Urinary bladder (tissue), 4 donors: ENCODE data around the gene ZNF649. TPM values are rescaled to one million over a fixed set of nuclear protein-coding genes. Genes with fewer than 3 reads are reported as not detected.
"Not testable (repeated sequence)": the region's sequence is repeated elsewhere in the genome, so short reads cannot be mapped to it uniquely, and the experiment has no call there.

Experiments
- DNase-seq: peaks from one replicate; pipeline ENCODE4 v3.0.0-alpha.2; 2015; ENCODE audit errors: extremely low spot score
- H3K27ac ChIP-seq: one replicate; pipeline ENCODE4 v1.5.1; 2013; ENCODE audit warnings: low read depth, mild to moderate bottlenecking, moderate library complexity
- H3K36me3 ChIP-seq: one replicate; pipeline ENCODE4 v1.6.1; 2013; ENCODE audit warnings: mild to moderate bottlenecking, moderate library complexity; ENCODE audit not compliant: insufficient read depth
- H3K4me1 ChIP-seq: one replicate; pipeline ENCODE4 v1.6.1; 2013; ENCODE audit warnings: mild to moderate bottlenecking, moderate library complexity; ENCODE audit not compliant: insufficient read depth
- H3K4me3 ChIP-seq: one replicate; pipeline ENCODE4 v1.5.1; 2013; ENCODE audit warnings: low read depth, low read length
- WGBS: extraction: QIAGEN DNeasy Blood & Tissue Kit; methylation state at CpG from one replicate; pipeline ENCODE4 v1.1.7; 2013; 5-methylcytosine and 5-hydroxymethylcytosine counted together
- polyA plus RNA-seq: library from polyadenylated mRNA; stranded (reverse); fragments of 200-250 nt; gene quantifications from one replicate; pipeline ENCODE4 v1.2.3, GENCODE V29; 2013
- total RNA-seq: library from RNA; depleted of rRNA; stranded (reverse); fragments of >200 nt; gene quantifications from one replicate; pipeline ENCODE4 v1.2.3, GENCODE V29; 2014
- donor health status: healthy with polysubstance abuse.
- donor health status: healthy.

The ZNF649 gene
- total and polyA plus RNA-seq, 2 donors, result 12.4 to 16.6 TPM

DNA sequence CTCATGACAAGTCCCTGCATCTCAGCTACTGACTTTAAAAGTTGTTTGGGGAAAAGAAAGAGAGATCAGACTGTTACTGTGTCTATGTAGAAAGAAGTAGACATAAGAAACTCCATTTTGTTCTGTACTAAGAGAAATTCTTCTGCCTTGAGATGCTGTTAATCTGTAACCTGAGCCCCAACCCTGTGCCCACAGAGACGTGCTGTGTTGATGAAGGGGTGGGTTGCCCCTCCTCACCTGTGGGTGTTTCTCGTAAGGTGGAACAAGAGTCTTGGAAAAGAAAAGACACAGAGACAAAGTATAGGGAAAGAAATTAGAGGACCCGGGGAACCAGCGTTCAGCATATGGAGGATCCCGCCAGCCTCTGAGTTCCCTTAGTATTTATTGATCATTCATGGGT is 3.2 kb upstream of the ZNF649 start:
- H3K4me1 ChIP-seq, H3K4me3 ChIP-seq, DNase-seq, H3K27ac ChIP-seq, H3K36me3 ChIP-seq: not testable (repeated sequence)
- WGBS, result 34% methylated on average over 5 of the region's 5 CpGs

DNA sequence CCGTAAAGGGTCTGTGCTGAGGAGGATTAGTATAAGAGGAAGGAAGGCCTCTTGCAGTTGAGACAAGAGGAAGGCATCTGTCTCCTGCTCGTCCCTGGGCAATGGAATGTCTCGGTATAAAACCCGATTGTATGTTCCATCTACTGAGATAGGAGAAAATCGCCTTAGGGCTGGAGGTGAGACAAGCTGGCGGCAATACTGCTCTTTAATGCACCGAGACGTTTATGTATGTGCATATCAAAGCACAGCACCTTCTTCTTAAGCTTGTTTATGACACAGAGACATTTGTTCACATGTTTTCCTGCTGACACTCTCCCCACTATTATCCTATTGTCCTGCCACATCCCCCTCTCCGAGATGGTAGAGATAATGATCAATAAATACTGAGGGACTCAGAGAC is 1.3 kb upstream of the ZNF649 start:
- not testable (repeated sequence) for H3K4me1 ChIP-seq, H3K27ac ChIP-seq, DNase-seq, H3K36me3 ChIP-seq, H3K4me3 ChIP-seq
- 36% methylated on average over 9 of the region's 9 CpGs for WGBS

DNA sequence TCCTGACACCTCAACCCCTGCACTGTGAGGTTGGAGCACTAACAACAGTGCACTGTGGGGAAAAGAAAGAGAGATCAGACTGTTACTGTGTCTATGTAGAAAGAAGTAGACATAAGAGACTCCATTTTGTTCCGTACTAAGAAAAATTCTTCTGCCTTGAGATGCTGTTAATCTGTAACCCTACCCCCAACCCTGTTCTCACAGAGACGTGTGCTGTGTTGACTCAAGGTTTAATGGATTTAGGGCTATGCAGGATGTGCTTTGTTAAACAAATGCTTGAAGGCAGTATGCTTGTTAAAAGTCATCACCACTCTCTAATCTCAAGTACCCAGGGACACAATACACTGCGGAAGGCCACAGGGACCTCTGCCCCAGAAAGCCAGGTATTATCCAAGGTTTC is 822 bp upstream of the ZNF649 start:
- 66% methylated on average over 3 of the region's 3 CpGs for WGBS
- H3K4me1 ChIP-seq, H3K27ac ChIP-seq, H3K36me3 ChIP-seq, DNase-seq, H3K4me3 ChIP-seq: not testable (repeated sequence)

DNA sequence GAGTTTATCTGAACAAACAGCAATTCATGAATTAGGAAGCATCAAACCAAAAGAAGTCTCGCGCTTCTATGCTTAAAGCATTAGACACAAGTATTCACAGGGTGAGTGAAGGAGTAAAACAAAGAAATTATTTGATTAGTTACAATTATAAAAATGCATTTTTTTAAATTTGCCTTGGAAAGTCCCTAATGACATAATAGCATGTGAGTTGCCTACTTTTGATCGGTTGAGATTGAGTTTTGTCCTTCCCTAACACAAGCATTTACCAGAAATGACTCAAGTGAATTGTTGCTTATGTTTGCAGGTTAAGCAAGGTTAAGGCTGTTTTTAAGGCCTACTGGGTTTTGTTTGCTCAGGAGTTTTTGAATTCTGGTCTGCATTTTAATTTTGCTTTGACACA is 389 bp upstream of the ZNF649 start:
- Histone ChIP-seq H3K4me3 (peak overlapping the region; percentile 83), H3K4me1 (no peaks in the 10 kb centered on the region), H3K27ac (no peak overlapping the region), H3K36me3 (no peaks in the 10 kb centered on the region)
- 30% methylated on average over 3 of the region's 3 CpGs for WGBS
- DNase-seq, result no peak

DNA sequence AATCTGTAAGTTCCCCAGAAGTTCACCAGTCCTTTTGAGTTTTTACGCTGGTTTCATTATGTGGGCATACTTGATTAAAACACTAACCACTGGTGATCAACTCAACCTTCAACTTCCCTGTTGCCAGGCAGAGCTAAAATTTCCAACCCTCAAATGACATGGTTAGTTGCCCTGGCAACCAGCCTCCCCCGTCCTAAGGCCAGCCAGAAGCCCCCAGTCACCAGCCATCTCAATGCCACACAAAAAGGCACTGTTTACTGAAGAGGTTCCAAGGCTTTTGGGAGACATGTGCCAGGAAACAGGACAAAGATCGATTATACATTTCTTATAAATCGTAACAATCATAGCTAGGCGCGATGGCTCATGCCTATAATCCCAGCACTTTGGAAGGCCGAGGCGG is 1.6 kb downstream of the ZNF649 start:
- peaks cover 7% of the 10 kb centered on the region for H3K36me3 ChIP-seq
- no peak overlapping the region for H3K27ac ChIP-seq
- H3K4me3 ChIP-seq, result no peak overlapping the region
- DNase-seq, result no peak
- H3K4me1 ChIP-seq, result no peaks in the 10 kb centered on the region
- 76% methylated on average over 8 of the region's 8 CpGs for WGBS

DNA sequence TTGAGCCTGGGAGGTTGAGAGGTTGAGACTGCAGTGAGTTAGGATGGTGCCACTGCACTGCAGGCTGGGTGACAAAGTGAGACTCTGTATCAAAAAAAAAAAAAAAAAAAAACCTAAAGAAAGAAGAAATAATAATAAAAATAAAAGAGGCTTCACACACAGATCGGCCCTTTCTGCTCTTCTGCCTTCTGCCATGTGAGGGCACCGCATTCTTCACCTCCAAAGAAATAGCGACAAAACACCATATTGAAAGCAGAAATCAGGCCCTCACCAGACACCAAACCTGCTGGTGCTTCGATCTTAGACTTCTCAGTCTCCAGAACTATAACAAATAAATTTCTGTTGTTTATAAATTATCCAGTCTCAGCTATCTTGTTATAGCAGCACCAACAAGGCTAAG is 3.0 kb downstream of the ZNF649 start:
- H3K27ac ChIP-seq, result no peak overlapping the region
- DNase-seq, result no peak
- peaks cover 7% of the 10 kb centered on the region for H3K36me3 ChIP-seq
- no peak overlapping the region for H3K4me3 ChIP-seq
- 92% methylated on average over 4 of the region's 4 CpGs for WGBS
- no peaks in the 10 kb centered on the region for H3K4me1 ChIP-seq

DNA sequence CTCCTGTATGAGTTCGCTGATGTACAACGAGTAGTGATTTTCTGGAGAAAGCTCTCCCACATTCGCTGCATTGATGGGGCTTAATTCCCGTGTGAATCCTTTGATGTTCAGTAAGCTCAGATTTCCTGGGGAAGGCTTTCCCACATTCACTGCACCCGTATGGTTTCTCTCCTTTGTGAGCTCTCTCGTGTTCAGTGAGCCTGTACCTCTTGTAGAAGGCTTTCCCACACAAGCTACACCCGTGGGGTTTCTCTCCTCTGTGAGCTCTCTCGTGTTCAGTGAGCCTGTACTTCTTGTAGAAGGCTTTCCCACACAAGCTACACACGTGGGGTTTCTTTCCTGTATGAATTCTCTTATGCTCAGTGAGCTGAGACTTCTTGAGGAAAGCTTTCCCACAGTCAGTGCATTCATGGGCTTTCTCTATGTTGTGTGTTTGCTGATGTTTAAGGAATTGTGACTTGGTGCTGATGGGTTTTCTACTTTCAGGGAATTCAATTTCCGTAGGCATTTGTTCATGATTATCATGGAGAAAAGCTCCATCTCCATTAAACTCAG is 13.5 kb downstream of the ZNF649 start:
- peaks cover 35% of the 10 kb centered on the region for H3K36me3 ChIP-seq
- no peaks in the 10 kb centered on the region for H3K4me1 ChIP-seq
- no peak overlapping the region for H3K27ac ChIP-seq
- no peak for DNase-seq
- WGBS, result 98% methylated on average over 10 of the region's 10 CpGs
- no peak overlapping the region for H3K4me3 ChIP-seq

DNA sequence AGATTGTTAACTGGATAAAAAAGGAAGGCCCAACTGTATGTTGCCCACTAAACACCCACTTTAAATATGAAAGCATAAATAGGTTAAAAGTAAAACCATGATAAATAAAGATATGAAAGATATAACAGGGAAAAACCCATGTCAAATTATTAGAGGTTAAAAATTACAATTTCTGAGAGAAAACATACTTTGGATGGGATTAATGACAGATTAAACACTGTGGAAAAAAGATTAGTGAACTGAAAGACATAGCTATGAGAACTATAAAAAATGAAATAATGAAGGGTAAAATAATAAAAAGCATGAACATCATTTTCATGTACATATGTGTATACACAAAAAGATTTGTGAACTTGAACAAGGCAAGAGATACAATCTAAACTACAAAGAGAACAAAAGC is 14.9 kb downstream of the ZNF649 start:
- Histone ChIP-seq H3K4me3 (no peak overlapping the region), H3K36me3 (peaks cover 28% of the 10 kb centered on the region), H3K4me1 (no peaks in the 10 kb centered on the region), H3K27ac (no peak overlapping the region)
- DNase-seq, result no peak

DNA sequence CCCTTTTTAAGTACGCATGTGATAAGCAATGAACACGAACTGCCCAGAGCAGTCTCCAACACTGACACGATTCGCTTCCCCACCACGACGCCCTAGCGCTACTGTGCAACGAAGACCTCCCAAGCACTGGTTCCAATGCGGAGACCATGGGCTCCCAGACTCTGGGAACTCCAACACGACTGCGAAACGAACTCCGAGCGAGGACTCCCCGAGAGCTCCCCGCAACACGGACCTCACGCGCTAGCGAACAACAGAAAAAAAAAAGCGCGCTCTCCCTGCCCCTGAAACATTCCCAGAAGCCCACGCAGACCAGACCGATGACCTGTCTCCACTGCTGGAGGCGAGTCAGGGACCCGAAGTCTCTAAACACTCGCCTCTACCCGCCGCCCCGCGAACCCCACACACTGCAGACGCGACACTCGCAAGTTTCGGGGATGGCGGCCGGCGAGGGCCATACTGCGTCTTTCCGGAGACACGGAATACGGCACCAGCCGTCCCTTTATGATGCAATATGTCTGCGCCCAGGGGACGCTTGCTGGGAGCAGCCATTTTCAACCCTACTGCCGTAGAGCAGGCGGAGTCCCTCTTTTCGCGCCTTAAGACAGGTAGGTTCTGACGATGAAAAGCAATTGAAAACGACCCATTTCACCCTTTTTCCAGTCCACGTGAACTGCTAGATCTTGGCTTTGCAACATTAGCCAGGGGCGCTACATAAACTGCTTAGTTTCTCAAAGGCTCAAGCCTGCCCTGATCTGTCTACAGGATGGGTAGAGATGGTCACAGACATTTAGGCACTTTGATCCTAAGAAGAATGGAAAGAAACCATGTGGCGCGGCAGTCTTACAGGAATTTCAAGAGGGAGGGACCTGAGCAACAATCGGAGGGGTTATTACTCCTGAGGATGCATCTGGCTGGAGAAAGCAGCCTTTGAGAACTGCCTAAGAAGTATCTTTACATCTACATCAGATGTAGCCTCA is 17.0 kb downstream of the ZNF649 start, which contains the start of gene ZNF577:
Gene ZNF577 (minus strand): TSS at position 430 of the 977 bp plus-strand sequence. CDS start 7,569 bp downstream, outside the sequence.
- peak; percentile 83 for DNase-seq
- WGBS, result 2% methylated on average over 56 of the region's 56 CpGs
- Histone ChIP-seq H3K27ac (no peak within 1 kb of the TSS), H3K36me3 (peaks cover 15% of the 10 kb centered on the region), H3K4me3 (peak within 1 kb of the TSS; percentile 53), H3K4me1 (no peaks in the 10 kb centered on the region)

DNA sequence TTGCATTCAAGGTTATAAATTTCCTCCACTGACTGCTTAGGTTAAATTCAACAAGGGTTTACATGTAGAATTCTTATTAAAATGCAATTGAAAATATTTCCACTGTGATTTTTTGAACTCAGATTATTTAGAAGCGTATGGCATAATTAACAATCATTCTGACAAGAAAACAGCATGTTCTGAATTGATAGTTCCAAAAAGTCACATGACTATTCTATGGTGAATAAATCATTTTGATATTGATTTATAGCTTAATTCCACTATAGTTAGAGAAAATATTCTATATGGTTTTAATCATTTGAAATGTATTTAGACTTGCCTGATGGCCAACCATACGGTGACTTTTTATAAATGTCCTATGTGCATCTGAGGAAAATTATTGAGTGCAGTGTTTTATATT is 20.1 kb downstream of the ZNF649 start:
- 96% methylated on average over 2 of the region's 2 CpGs for WGBS
- H3K36me3 ChIP-seq, result peaks cover 9% of the 10 kb centered on the region
- no peak for DNase-seq
- H3K27ac ChIP-seq, result no peak overlapping the region
- no peaks in the 10 kb centered on the region for H3K4me1 ChIP-seq
- H3K4me3 ChIP-seq, result no peak overlapping the region

DNA sequence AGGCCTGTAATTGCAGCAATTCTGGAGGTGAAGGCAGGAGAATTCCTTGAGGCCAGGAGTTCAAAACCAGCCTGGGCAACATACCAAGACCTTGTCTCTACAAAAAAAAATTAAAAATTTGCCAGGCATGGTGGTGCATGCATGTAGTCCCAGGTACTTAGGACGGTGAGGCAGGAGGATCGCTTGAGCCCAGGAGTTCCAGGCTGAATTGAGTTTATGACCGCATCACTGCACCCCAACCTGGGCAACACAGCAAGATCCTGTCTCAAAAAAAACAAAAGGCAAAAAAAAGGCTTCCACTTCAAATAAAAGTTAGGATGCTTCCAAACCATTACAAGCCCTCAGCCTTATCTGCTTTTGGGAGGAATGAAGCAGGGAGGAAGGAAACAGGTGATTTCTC is 22.3 kb downstream of the ZNF649 start:
- H3K4me3 ChIP-seq, result no peak overlapping the region
- peaks cover 10% of the 10 kb centered on the region for H3K36me3 ChIP-seq
- H3K27ac ChIP-seq, result no peak overlapping the region
- 99% methylated on average over 3 of the region's 3 CpGs for WGBS
- no peak for DNase-seq
- H3K4me1 ChIP-seq, result no peaks in the 10 kb centered on the region

DNA sequence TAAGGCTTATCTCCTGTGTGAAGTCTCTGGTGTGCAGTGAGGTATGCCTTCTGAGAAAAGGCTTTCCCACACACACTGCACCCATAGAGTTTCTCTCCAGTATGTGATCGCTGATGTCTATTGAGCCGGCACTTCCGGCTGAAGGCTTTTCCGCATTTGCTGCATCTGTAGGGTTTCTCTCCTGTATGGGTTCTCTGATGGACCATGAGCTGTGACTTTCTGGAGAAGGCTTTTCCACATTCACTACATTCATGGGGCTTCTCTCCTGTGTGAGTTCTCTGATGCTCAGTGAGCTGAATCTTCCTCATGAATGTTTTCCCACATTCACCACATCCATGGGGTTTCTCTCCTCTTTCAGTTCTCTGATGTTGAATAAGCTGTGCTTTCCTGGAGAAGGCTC is 31.7 kb downstream of the ZNF649 start:
- 99% methylated on average over 4 of the region's 4 CpGs for WGBS
- no peak overlapping the region for H3K4me3 ChIP-seq
- H3K36me3 ChIP-seq, result peaks cover 24% of the 10 kb centered on the region
- DNase-seq, result no peak
- H3K27ac ChIP-seq, result no peak overlapping the region
- no peaks in the 10 kb centered on the region for H3K4me1 ChIP-seq

DNA sequence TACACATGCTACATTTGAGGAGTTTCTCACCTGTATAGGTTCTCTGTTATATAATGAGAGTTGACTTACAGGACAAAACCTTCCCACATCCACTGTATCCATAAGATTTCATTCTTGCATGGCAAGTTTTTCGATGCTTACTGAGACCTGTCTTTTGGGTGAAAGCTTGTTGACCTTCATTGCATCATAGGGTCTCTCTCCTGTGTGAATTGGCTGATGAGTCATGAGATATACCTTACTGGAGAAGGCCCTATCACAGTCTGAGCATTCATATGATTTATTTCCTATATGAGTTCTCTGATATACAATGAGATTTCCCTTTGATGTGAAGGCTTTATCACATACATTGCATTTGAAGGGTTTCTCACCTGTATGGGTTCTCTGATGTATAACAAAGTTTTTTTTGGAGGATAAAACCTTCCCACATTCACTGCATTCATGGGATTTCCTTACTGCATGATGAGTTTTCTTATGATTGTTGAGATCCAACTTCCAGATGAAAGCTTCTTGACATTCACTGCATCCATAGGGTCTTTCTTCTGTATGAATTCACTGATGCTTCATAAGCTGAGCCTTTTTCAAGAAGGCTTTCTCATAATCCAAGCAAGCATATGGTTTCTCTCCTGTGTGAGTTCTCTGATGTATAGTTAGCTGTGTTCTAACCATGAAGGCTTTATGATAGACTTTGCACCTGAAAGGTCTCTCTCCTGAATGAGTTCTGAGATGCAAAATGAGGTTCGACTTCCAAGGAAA is 42.8 kb downstream of the ZNF649 start:
- peaks cover 6% of the 10 kb centered on the region for H3K36me3 ChIP-seq
- no peak overlapping the region for H3K4me3 ChIP-seq
- DNase-seq, result no peak
- H3K4me1 ChIP-seq, result no peaks in the 10 kb centered on the region
- 95% methylated on average over 2 of the region's 2 CpGs for WGBS
- no peak overlapping the region for H3K27ac ChIP-seq
